ENCODE measurements around the gene NPAS3. TPM values are rescaled to one million over a fixed set of nuclear protein-coding genes. Genes with fewer than 3 reads are reported as not detected.

Gene NPAS3
- total RNA-seq, result under 0.01 and 0.17 TPM in 2 replicates

GRCh38 chr14:32938719-32939253 lies at the start of gene NPAS3:
Gene NPAS3 (plus strand): TSS chr14:32938879.

